C4-2B (cell line): Measurements from ENCODE around the gene PLP1.

Source experiments
- CTCF ChIP-seq: fragments of 450-650 bp; conservative IDR thresholded peaks from 2 replicates; pipeline ENCODE4 v1.5.1; 2017; ENCODE audit warnings: mild to moderate bottlenecking
- ZFX ChIP-seq: fragments of 450-650 bp; IDR thresholded peaks from 2 replicates; pipeline ENCODE4 v1.6.1; 2017

DNA sequence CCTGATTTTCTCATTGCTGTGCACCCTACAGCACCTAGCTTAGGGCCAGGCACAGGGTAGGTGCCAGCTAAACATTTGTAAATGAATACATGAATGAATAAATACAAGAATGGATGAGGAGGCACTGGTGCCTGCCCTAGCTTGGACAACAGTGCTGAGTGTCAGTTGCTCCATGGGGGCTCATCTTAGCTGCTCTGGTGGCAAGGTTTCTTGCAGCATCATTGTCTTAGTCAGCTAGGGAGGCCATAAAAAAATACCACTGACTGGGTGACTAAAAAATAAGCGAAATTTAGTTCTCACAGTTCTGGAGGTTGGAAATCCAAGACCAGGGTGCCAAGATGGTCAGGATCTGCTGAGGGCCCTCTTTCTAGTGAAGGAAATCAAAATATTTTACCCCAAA lies 34.8 kb upstream of the PLP1 start:
- no peak for TF ChIP-seq CTCF
- TF ChIP-seq ZFX = no peak
